ENCODE measurements around the gene TMEM179B. TPM values are rescaled to one million over a fixed set of nuclear protein-coding genes. Genes with fewer than 3 reads are reported as not detected.

Gene TMEM179B
- total and polyA plus RNA-seq, 7 donors = 27.0 to 63.9 (median 39.0) TPM

GRCh38 chr11:62805961-62806441 is 18.8 kb downstream of the TMEM179B start:
- peak overlapping the region; percentile 83 to 96 (median 90) for H3K27ac ChIP-seq
- no peaks in the 10 kb centered on the region for H3K9me3 ChIP-seq
- no peaks in the 10 kb centered on the region for H3K27me3 ChIP-seq
- H3K36me3 ChIP-seq = peaks cover 20 to 33% (median 24%) of the 10 kb centered on the region in 4 donors
- WGBS, 2 donors = 29 to 33% methylated on average over 12 of the region's 12 CpGs
- intact Hi-C loops (cut with DNase I) = loop anchor here (2.0 kb wide), 1 partner anchor 25 kb away; no protein-coding TSS in a partner anchor
- peak overlapping the region; percentile 67 to 93 (median 70) for H3K4me3 ChIP-seq
- DNase-seq = no peak
- no peak for TF ChIP-seq EP300 (IDR thresholded peaks at IDR 0.05)
- TF ChIP-seq, protein P1, sequence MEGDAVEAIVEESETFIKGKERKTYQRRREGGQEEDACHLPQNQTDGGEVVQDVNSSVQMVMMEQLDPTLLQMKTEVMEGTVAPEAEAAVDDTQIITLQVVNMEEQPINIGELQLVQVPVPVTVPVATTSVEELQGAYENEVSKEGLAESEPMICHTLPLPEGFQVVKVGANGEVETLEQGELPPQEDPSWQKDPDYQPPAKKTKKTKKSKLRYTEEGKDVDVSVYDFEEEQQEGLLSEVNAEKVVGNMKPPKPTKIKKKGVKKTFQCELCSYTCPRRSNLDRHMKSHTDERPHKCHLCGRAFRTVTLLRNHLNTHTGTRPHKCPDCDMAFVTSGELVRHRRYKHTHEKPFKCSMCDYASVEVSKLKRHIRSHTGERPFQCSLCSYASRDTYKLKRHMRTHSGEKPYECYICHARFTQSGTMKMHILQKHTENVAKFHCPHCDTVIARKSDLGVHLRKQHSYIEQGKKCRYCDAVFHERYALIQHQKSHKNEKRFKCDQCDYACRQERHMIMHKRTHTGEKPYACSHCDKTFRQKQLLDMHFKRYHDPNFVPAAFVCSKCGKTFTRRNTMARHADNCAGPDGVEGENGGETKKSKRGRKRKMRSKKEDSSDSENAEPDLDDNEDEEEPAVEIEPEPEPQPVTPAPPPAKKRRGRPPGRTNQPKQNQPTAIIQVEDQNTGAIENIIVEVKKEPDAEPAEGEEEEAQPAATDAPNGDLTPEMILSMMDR (IDR thresholded peaks at IDR 0.05) = no peak
- TF ChIP-seq POLR2A (IDR thresholded peaks at IDR 0.05) = no peak
- TF ChIP-seq POLR2AphosphoS5 (IDR thresholded peaks at IDR 0.05) = no peak
- peaks cover 0 to 25% (median 21%) of the 10 kb centered on the region in 4 donors for H3K4me1 ChIP-seq

DNA sequence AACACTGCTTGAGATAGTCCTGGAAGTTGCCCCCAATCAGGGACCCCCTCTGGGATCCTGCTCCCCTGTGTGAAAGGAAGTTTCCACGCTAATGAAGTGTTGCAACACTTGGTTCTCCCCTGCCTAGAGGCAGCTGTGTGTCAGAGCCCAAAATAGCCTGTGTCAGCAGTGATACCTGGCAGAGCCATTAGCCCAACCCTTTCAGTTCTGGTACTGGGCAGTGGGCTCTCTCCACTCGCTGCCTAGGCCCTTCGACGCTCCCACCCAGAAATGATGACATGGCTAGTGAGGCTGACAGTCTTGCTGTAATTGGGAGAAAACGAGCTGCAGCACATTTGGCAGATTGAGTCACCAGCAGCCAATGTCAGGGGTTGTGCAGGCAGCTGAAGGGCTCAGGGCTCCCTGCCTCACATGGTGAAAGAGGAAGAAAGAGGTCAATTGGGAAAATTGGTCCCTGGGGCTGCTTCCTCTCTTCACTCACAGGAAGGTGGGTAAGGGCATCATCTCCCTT is 19.5 kb downstream of the TMEM179B start:
- H3K27me3 ChIP-seq = no peaks in the 10 kb centered on the region
- peak; percentile 70 for DNase-seq
- H3K36me3 ChIP-seq = peaks cover 13 to 27% (median 18%) of the 10 kb centered on the region in 4 donors
- no peaks in the 10 kb centered on the region for H3K9me3 ChIP-seq
- WGBS, 2 donors = 80 to 87% methylated on average over 5 of the region's 5 CpGs
- H3K4me3 ChIP-seq = no peak overlapping the region
- H3K27ac ChIP-seq = peak overlapping the region in 3 of 4 donors; percentile 89 to 96 (median 90)
- TF ChIP-seq POLR2A (IDR thresholded peaks at IDR 0.05) (no peak), POLR2AphosphoS5 (IDR thresholded peaks at IDR 0.05) (peak in 1 of 4 donors; percentile 9)
- peaks cover 0 to 25% (median 21%) of the 10 kb centered on the region in 4 donors for H3K4me1 ChIP-seq
- intact Hi-C loops (cut with DNase I) = no loop called here

GRCh38 chr11:62810748-62811147 is 23.5 kb downstream of the TMEM179B start:
- H3K4me3 ChIP-seq = no peak overlapping the region
- no peaks in the 10 kb centered on the region for H3K27me3 ChIP-seq
- no peak overlapping the region for H3K27ac ChIP-seq
- H3K36me3 ChIP-seq = peaks cover 0 to 25% (median 2%) of the 10 kb centered on the region in 4 donors
- peaks cover 0 to 8% (median 4%) of the 10 kb centered on the region in 4 donors for H3K4me1 ChIP-seq
- intact Hi-C loops (cut with DNase I) = no loop called here
- no peaks in the 10 kb centered on the region for H3K9me3 ChIP-seq
- TF ChIP-seq POLR2AphosphoS5 (IDR thresholded peaks at IDR 0.05) (no peak), POLR2A (IDR thresholded peaks at IDR 0.05) (no peak), EP300 (IDR thresholded peaks at IDR 0.05) (no peak)
- TF ChIP-seq, protein P1 (IDR thresholded peaks at IDR 0.05) = no peak
- WGBS, 2 donors = 3 to 34% methylated on average over 1 of the region's 1 CpG
- DNase-seq = no peak

GRCh38 chr11:62811659-62812058 is 24.5 kb downstream of the TMEM179B start:
- Histone ChIP-seq H3K36me3 (peaks cover 0 to 34% (median 2%) of the 10 kb centered on the region in 4 donors), H3K4me3 (no peak overlapping the region), H3K27me3 (no peaks in the 10 kb centered on the region), H3K9me3 (no peaks in the 10 kb centered on the region), H3K4me1 (no peaks in the 10 kb centered on the region), H3K27ac (no peak overlapping the region)
- intact Hi-C loops (cut with DNase I) = no loop called here
- 84 to 89% methylated on average over 2 of the region's 2 CpGs for WGBS, 2 donors
- TF ChIP-seq EP300 (IDR thresholded peaks at IDR 0.05) (no peak), POLR2A (IDR thresholded peaks at IDR 0.05) (no peak), POLR2AphosphoS5 (IDR thresholded peaks at IDR 0.05) (no peak)
- TF ChIP-seq, protein P1 (IDR thresholded peaks at IDR 0.05) = no peak
- DNase-seq = no peak

GRCh38 chr11:62816557-62816956 is 29.4 kb downstream of the TMEM179B start:
- Histone ChIP-seq H3K27ac (no peak overlapping the region), H3K9me3 (no peaks in the 10 kb centered on the region), H3K4me1 (no peaks in the 10 kb centered on the region), H3K27me3 (no peaks in the 10 kb centered on the region), H3K4me3 (no peak overlapping the region), H3K36me3 (peaks cover 15 to 76% (median 26%) of the 10 kb centered on the region in 4 donors)
- TF ChIP-seq EP300 (IDR thresholded peaks at IDR 0.05) = no peak
- no peak for DNase-seq
- WGBS, 2 donors = 89% methylated on average over 8 of the region's 8 CpGs
- intact Hi-C loops (cut with DNase I) = no loop called here

All from sigmoid colon (tissue), 7 donors.